ENCODE data around the gene REXO2.

REXO2 gene

GRCh38 chr11:114440971-114441763 is 1.9 kb downstream of the REXO2 start:
- in situ Hi-C loops (cut with MboI; ENCODE audit: low sequenced_read_pairs), result no loop called here

- in situ Hi-C loops (cut with MboI; ENCODE audit: low sequenced_read_pairs), result no loop called here
Measured at GRCh38 chr11:114441921-114442320, 2.7 kb downstream of the REXO2 start.

- in situ Hi-C loops (cut with MboI; ENCODE audit: low sequenced_read_pairs), result no loop called here
Measured at GRCh38 chr11:114442536-114442935, 3.3 kb downstream of the REXO2 start.

GRCh38 chr11:114447444-114447843 is 8.2 kb downstream of the REXO2 start:
- in situ Hi-C loops (cut with MboI; ENCODE audit: low sequenced_read_pairs), result no loop called here

GRCh38 chr11:114447892-114448291 is 8.6 kb downstream of the REXO2 start:
- in situ Hi-C loops (cut with MboI; ENCODE audit: low sequenced_read_pairs), result no loop called here

GRCh38 chr11:114448749-114449482 is 9.6 kb downstream of the REXO2 start:
- in situ Hi-C loops (cut with MboI; ENCODE audit: low sequenced_read_pairs), result no loop called here

- in situ Hi-C loops (cut with MboI; ENCODE audit: low sequenced_read_pairs), result no loop called here
Measured at GRCh38 chr11:114449845-114450244, 10.6 kb downstream of the REXO2 start.

GRCh38 chr11:114452399-114452798 is 13.1 kb downstream of the REXO2 start:
- in situ Hi-C loops (cut with MboI; ENCODE audit: low sequenced_read_pairs), result no loop called here

GRCh38 chr11:114463999-114464398 is 24.7 kb downstream of the REXO2 start:
- in situ Hi-C loops (cut with MboI; ENCODE audit: low sequenced_read_pairs), result no loop called here

- in situ Hi-C loops (cut with MboI; ENCODE audit: low sequenced_read_pairs), result no loop called here
Measured at GRCh38 chr11:114466742-114467141, 27.5 kb downstream of the REXO2 start.

GRCh38 chr11:114472661-114473060 is 33.4 kb downstream of the REXO2 start:
- in situ Hi-C loops (cut with MboI; ENCODE audit: low sequenced_read_pairs), result no loop called here

- in situ Hi-C loops (cut with MboI; ENCODE audit: low sequenced_read_pairs), result no loop called here
Measured at GRCh38 chr11:114478001-114478410, 38.7 kb downstream of the REXO2 start.

- in situ Hi-C loops (cut with MboI; ENCODE audit: low sequenced_read_pairs), result no loop called here
Measured at GRCh38 chr11:114478768-114479167, 39.5 kb downstream of the REXO2 start.

GRCh38 chr11:114479331-114479730 is 40.1 kb downstream of the REXO2 start:
- in situ Hi-C loops (cut with MboI; ENCODE audit: low sequenced_read_pairs), result no loop called here

GRCh38 chr11:114482114-114482513 is 42.8 kb downstream of the REXO2 start:
- in situ Hi-C loops (cut with MboI; ENCODE audit: low sequenced_read_pairs), result no loop called here

- in situ Hi-C loops (cut with MboI; ENCODE audit: low sequenced_read_pairs), result no loop called here
Measured at GRCh38 chr11:114483929-114484328, 44.7 kb downstream of the REXO2 start.

- in situ Hi-C loops (cut with MboI; ENCODE audit: low sequenced_read_pairs), result no loop called here
Measured at GRCh38 chr11:114496915-114497314, 57.6 kb downstream of the REXO2 start.

GRCh38 chr11:114499756-114500155 is 60.5 kb downstream of the REXO2 start:
- in situ Hi-C loops (cut with MboI; ENCODE audit: low sequenced_read_pairs), result no loop called here
